GM19397 (cell line): ENCODE results near the gene ARPC3.
A peak's percentile ranks its signal among the peaks of the same experiment; 100 is the strongest.
"Not testable (repeated sequence)": the region's sequence is repeated elsewhere in the genome, so short reads cannot be mapped to it uniquely, and the experiment has no call there.

Experiments
- ATAC-seq: cut with Tn5 transposase; IDR thresholded peaks from one replicate; pipeline ENCODE4 v1.9.1; 2021; ENCODE audit warnings: mild to moderate bottlenecking, moderate library complexity; ENCODE audit not compliant: unreplicated experiment

ARPC3 gene

GRCh38 chr12:110449799-110450497 lies at the start of gene ARPC3:
Gene ARPC3, minus strand, starts transcription at chr12:110450337. Its CDS starts 77 bp downstream, at chr12:110450260.
- peak; percentile 93 for ATAC-seq

GRCh38 chr12:110498984-110499706 lies 49.0 kb upstream of the ARPC3 start:
- no peak for ATAC-seq

GRCh38 chr12:110475426-110475825 lies 25.3 kb upstream of the ARPC3 start:
- ATAC-seq = no peak

GRCh38 chr12:110468214-110469048 lies 18.3 kb upstream of the ARPC3 start, which contains the start of the genes FAM216A and GPN3:
Gene FAM216A, plus strand, starts transcription at chr12:110468845. Its CDS starts 31 bp downstream, at chr12:110468876.
Gene GPN3, minus strand, starts transcription at chr12:110468257. Its CDS starts 54 bp downstream, at chr12:110468203.
- ATAC-seq = peak; percentile 66

- ATAC-seq = no peak
These were observed 17.7 kb upstream of the ARPC3 start for GRCh38 chr12:110467847-110468213.

- ATAC-seq = no peak
These were observed 16.7 kb upstream of the ARPC3 start for GRCh38 chr12:110466791-110467190.

- ATAC-seq = not testable (repeated sequence)
These were observed 15.6 kb upstream of the ARPC3 start for GRCh38 chr12:110465765-110466164.

- ATAC-seq = no peak
These were observed 14.9 kb upstream of the ARPC3 start for GRCh38 chr12:110465024-110465423.

- not testable (repeated sequence) for ATAC-seq
These were observed 11.1 kb upstream of the ARPC3 start for GRCh38 chr12:110461189-110461588.

GRCh38 chr12:110458756-110459155 lies 8.6 kb upstream of the ARPC3 start:
- ATAC-seq = no peak

GRCh38 chr12:110453569-110454296 lies 3.6 kb upstream of the ARPC3 start:
- no peak for ATAC-seq

GRCh38 chr12:110451263-110451662 lies 1.1 kb upstream of the ARPC3 start:
- no peak for ATAC-seq

GRCh38 chr12:110444455-110444854 lies 5.7 kb downstream of the ARPC3 start:
- ATAC-seq = no peak

GRCh38 chr12:110436231-110436630 lies 13.9 kb downstream of the ARPC3 start:
- no peak for ATAC-seq

GRCh38 chr12:110431957-110432587 lies 18.1 kb downstream of the ARPC3 start:
- ATAC-seq = no peak

GRCh38 chr12:110429676-110430075 lies 20.5 kb downstream of the ARPC3 start:
- not testable (repeated sequence) for ATAC-seq

- ATAC-seq = no peak
These were observed 23.7 kb downstream of the ARPC3 start for GRCh38 chr12:110426406-110426805.

GRCh38 chr12:110424237-110424636 lies 25.9 kb downstream of the ARPC3 start:
- ATAC-seq = no peak

GRCh38 chr12:110421701-110422100 lies 28.4 kb downstream of the ARPC3 start:
- no peak for ATAC-seq

- no peak for ATAC-seq
These were observed 28.9 kb downstream of the ARPC3 start for GRCh38 chr12:110421159-110421661.
